ENCODE results near the gene GPATCH1.
"Not testable (repeated sequence)": the region's sequence is repeated elsewhere in the genome, so short reads cannot be mapped to it uniquely, and the experiment has no call there.

GRCh38 chr19:33126712-33127111 is 45.7 kb downstream of the GPATCH1 start:
- not testable (repeated sequence) for TF ChIP-seq CTCF (IDR thresholded peaks at IDR 0.05); POLR2AphosphoS5 (IDR thresholded peaks at IDR 0.05; ENCODE audit: insufficient read depth in 1 of 2, low read depth in 1 of 2); POLR2A (IDR thresholded peaks at IDR 0.05)
